Measurements from ENCODE around the gene SPC25. TPM values are rescaled to one million over a fixed set of nuclear protein-coding genes. Genes with fewer than 3 reads are reported as not detected.

The SPC25 gene
- total RNA-seq, 1 donor, result 1.1 TPM

- TF ChIP-seq, protein P1, sequence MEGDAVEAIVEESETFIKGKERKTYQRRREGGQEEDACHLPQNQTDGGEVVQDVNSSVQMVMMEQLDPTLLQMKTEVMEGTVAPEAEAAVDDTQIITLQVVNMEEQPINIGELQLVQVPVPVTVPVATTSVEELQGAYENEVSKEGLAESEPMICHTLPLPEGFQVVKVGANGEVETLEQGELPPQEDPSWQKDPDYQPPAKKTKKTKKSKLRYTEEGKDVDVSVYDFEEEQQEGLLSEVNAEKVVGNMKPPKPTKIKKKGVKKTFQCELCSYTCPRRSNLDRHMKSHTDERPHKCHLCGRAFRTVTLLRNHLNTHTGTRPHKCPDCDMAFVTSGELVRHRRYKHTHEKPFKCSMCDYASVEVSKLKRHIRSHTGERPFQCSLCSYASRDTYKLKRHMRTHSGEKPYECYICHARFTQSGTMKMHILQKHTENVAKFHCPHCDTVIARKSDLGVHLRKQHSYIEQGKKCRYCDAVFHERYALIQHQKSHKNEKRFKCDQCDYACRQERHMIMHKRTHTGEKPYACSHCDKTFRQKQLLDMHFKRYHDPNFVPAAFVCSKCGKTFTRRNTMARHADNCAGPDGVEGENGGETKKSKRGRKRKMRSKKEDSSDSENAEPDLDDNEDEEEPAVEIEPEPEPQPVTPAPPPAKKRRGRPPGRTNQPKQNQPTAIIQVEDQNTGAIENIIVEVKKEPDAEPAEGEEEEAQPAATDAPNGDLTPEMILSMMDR (IDR thresholded peaks at IDR 0.05; ENCODE audit: extremely low read depth, low read depth, low read length), result no peak
- Histone ChIP-seq H3K4me3 (ENCODE audit: insufficient read depth, low read length) (no peak overlapping the region), H4K20me1 (ENCODE audit: insufficient read depth, low read length) (no peaks in the 10 kb centered on the region), H3K27me3 (ENCODE audit: insufficient read depth, low read length) (no peaks in the 10 kb centered on the region), H3K4me1 (ENCODE audit: insufficient read depth, low read length) (no peaks in the 10 kb centered on the region), H3K9me3 (ENCODE audit: low read depth, low read length) (no peaks in the 10 kb centered on the region), H3K79me2 (ENCODE audit: insufficient read depth, low read length) (no peaks in the 10 kb centered on the region), H2AFZ (ENCODE audit: low read length) (no peak overlapping the region), H3K4me2 (ENCODE audit: insufficient read depth, low read length) (no peak overlapping the region), H3K27ac (ENCODE audit: low read depth, low read length) (no peak overlapping the region), H3K36me3 (ENCODE audit: insufficient read depth, low read length) (no peaks in the 10 kb centered on the region)
- DNase-seq (ENCODE audit: insufficient read length, low spot score, missing footprints), result no peak
Observed at GRCh38 chr2:168858146-168858545, 32.1 kb downstream of the SPC25 start.

GRCh38 chr2:168855601-168856000 lies 34.6 kb downstream of the SPC25 start:
- Histone ChIP-seq H3K79me2 (ENCODE audit: insufficient read depth, low read length) (no peaks in the 10 kb centered on the region), H4K20me1 (ENCODE audit: insufficient read depth, low read length) (no peaks in the 10 kb centered on the region), H3K9me3 (ENCODE audit: low read depth, low read length) (no peaks in the 10 kb centered on the region), H3K27ac (ENCODE audit: low read depth, low read length) (no peak overlapping the region), H3K4me1 (ENCODE audit: insufficient read depth, low read length) (no peaks in the 10 kb centered on the region), H3K4me2 (ENCODE audit: insufficient read depth, low read length) (no peak overlapping the region), H3K36me3 (ENCODE audit: insufficient read depth, low read length) (no peaks in the 10 kb centered on the region), H3K4me3 (ENCODE audit: insufficient read depth, low read length) (no peak overlapping the region), H3K27me3 (ENCODE audit: insufficient read depth, low read length) (no peaks in the 10 kb centered on the region), H2AFZ (ENCODE audit: low read length) (no peak overlapping the region)
- no peak for DNase-seq (ENCODE audit: insufficient read length, low spot score, missing footprints)
- TF ChIP-seq, protein P1 (IDR thresholded peaks at IDR 0.05; ENCODE audit: extremely low read depth, low read depth, low read length), result no peak

DNA sequence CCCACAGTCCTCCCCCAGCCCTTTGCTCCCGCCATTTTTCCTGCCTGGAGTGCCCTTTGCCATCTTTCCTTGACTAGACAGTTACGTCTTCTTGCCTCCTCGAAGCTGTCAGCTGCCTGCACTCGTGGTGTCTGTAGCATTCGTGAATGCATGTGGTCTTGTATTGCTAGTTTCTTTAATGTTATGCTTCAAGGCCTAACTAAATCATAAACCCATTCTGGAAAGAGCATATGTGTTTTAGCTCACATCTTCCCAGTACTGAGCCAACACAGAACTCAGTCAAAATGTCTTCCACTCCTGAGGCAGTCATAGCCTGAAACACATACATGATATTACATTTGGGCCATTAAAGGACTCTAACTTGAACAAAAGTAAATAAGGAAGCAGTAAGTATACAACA lies 35.6 kb downstream of the SPC25 start:
- H3K36me3 ChIP-seq (ENCODE audit: insufficient read depth, low read length), result no peaks in the 10 kb centered on the region
- no peak overlapping the region for H3K4me3 ChIP-seq (ENCODE audit: insufficient read depth, low read length)
- no peaks in the 10 kb centered on the region for H3K9me3 ChIP-seq (ENCODE audit: low read depth, low read length)
- DNase-seq (ENCODE audit: insufficient read length, low spot score, missing footprints), result no peak
- H2AFZ ChIP-seq (ENCODE audit: low read length), result no peak overlapping the region
- no peaks in the 10 kb centered on the region for H3K4me1 ChIP-seq (ENCODE audit: insufficient read depth, low read length)
- TF ChIP-seq, protein P1 (IDR thresholded peaks at IDR 0.05; ENCODE audit: extremely low read depth, low read depth, low read length), result no peak
- H3K79me2 ChIP-seq (ENCODE audit: insufficient read depth, low read length), result no peaks in the 10 kb centered on the region
- no peaks in the 10 kb centered on the region for H4K20me1 ChIP-seq (ENCODE audit: insufficient read depth, low read length)
- H3K4me2 ChIP-seq (ENCODE audit: insufficient read depth, low read length), result no peak overlapping the region
- no peak overlapping the region for H3K27ac ChIP-seq (ENCODE audit: low read depth, low read length)
- no peaks in the 10 kb centered on the region for H3K27me3 ChIP-seq (ENCODE audit: insufficient read depth, low read length)

DNA sequence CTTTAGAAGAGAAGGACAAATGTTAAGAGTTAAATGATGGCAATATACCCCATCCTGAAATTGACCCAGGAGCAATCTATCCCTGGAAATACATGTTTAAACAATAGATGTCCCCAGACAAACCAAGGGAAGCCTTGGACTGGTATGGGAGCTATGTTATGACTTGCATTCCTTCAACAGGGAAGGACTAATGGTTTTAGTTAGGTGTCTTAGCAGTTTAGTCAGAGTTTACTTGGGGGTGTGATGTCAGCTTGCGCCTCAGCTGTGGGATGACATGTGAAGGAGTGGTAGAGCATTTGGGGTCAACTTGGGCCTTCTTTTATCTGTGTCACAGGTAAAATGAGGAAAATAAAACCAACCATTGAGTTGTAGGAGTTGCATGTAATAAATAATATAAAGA lies 36.8 kb downstream of the SPC25 start:
- TF ChIP-seq, protein P1 (IDR thresholded peaks at IDR 0.05; ENCODE audit: extremely low read depth, low read depth, low read length), result no peak
- no peak for DNase-seq (ENCODE audit: insufficient read length, low spot score, missing footprints)
- no peak overlapping the region for H2AFZ ChIP-seq (ENCODE audit: low read length)
- no peak overlapping the region for H3K27ac ChIP-seq (ENCODE audit: low read depth, low read length)
- no peak overlapping the region for H3K4me3 ChIP-seq (ENCODE audit: insufficient read depth, low read length)
- no peaks in the 10 kb centered on the region for H3K9me3 ChIP-seq (ENCODE audit: low read depth, low read length)
- no peaks in the 10 kb centered on the region for H4K20me1 ChIP-seq (ENCODE audit: insufficient read depth, low read length)
- H3K4me1 ChIP-seq (ENCODE audit: insufficient read depth, low read length), result no peaks in the 10 kb centered on the region
- no peaks in the 10 kb centered on the region for H3K36me3 ChIP-seq (ENCODE audit: insufficient read depth, low read length)
- H3K4me2 ChIP-seq (ENCODE audit: insufficient read depth, low read length), result no peak overlapping the region
- H3K79me2 ChIP-seq (ENCODE audit: insufficient read depth, low read length), result no peaks in the 10 kb centered on the region
- no peaks in the 10 kb centered on the region for H3K27me3 ChIP-seq (ENCODE audit: insufficient read depth, low read length)
